Measurements from ENCODE around the gene C17orf100. TPM values are rescaled to one million over a fixed set of nuclear protein-coding genes. Genes with fewer than 3 reads are reported as not detected.
A peak's percentile ranks its signal among the peaks of the same experiment; 100 is the strongest.

The C17orf100 gene
- total and polyA plus RNA-seq, 2 of the 13 experiments (the other 11 are each of a cell fraction or from before 2014, with no cell fraction given), result 3.6 to 8.7 TPM

GRCh38 chr17:6636616-6637457, 14.7 kb upstream of the C17orf100 start:
- FAIRE-seq (no peak), ATAC-seq (no peak), DNase-seq (ENCODE audit: low spot score) (no peak)
- H3K27ac ChIP-seq (ENCODE audit: extremely low read length, insufficient read depth, low read length), result no peak overlapping the region
- in situ Hi-C loops (cut with HindIII; ENCODE audit: extremely low pct_ligation_motif_present, low pct_unique_long_range_greater_than_20kb), result no loop called here
- H2AFZ ChIP-seq (ENCODE audit: low read length), result no peak overlapping the region
- 96% methylated on average over 15 of the region's 17 CpGs for WGBS (ENCODE audit: low lambda C conversion rate)
- intact Hi-C loops (cut with micrococcal nuclease; ENCODE audit: unreplicated experiment), result no loop called here
- H3K4me2 ChIP-seq (ENCODE audit: low read depth, low read length), result no peak overlapping the region
- no peaks in the 10 kb centered on the region for H3K9me3 ChIP-seq (ENCODE audit: low read length)
- ChIA-PET CTCF (ENCODE audit: low intra/inter-chr PET ratio, low total read pairs) (no interaction called here), POLR2A (no interaction called here)
- no peaks in the 10 kb centered on the region for H4K20me1 ChIP-seq (ENCODE audit: insufficient read depth, low read length)
- H3K4me3 ChIP-seq (replicated peaks in 1 of 3; ENCODE audit: insufficient read depth in 1 of 3, low read depth in 2 of 3, low read length in 3 of 3), result no peak overlapping the region
- TF ChIP-seq AGO2 (optimal IDR thresholded peaks at IDR 0.05; ENCODE audit: low read depth, low read length) (peak; percentile 6), REST (IDR thresholded peaks at IDR 0.05; ENCODE audit: borderline replicate concordance in 1 of 2, low read depth in 1 of 2, low read length in 2 of 2) (peak; percentile 14 to 84), RBFOX2 (IDR thresholded peaks at IDR 0.05; ENCODE audit: low read depth, low read length) (0 out of 2 replicates have a peak, but pooled peaks have one; percentile 20), ZNF33B (CRISPR knock-in tag; IDR thresholded peaks at IDR 0.05) (no peak), ZNF451 (CRISPR knock-in tag; IDR thresholded peaks at IDR 0.05) (no peak)
- H3K4me1 ChIP-seq (ENCODE audit: insufficient read depth, low read length), result peaks cover 17% of the 10 kb centered on the region
- H3K36me3 ChIP-seq (replicated peaks in 1 of 2; ENCODE audit: control insufficient read depth in 1 of 2, insufficient read depth in 2 of 2, low read length in 2 of 2), result peaks cover 2 to 20% of the 10 kb centered on the region in 2 experiments; a peak in 4 of 5 replicates
- H3K9ac ChIP-seq (ENCODE audit: insufficient read depth, low read depth, low read length), result no peak overlapping the region
- BruUV-seq (replicated peaks), result no TSS peak
- no peaks in the 10 kb centered on the region for H3K27me3 ChIP-seq (ENCODE audit: control insufficient read depth in 1 of 2, insufficient read depth in 2 of 2, low read length in 2 of 2)
- H3K79me2 ChIP-seq (ENCODE audit: insufficient read depth, low read length), result peaks cover 28% of the 10 kb centered on the region
